Measurements from ENCODE around the gene PDE10A.

DNA sequence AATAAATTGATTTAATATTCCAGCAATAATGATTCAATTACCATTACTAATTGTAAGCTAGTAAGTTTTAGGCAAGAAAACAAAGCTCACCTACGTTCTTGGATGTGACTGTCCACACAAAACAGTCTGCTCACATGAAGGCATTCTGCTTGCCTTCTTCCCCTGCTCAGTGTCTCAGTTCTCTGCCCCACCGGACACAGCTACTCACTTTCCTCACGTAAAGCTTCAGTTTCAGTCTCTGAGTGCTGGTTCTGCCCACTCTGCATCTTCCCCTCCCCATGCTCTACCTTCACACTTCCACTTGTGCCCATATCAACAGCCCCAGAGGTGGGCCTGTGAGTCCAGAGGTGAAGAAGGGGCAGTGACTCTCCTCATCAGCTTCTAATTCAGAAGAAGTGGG lies 279.7 kb downstream of the PDE10A start:
- TF ChIP-seq, protein P1, sequence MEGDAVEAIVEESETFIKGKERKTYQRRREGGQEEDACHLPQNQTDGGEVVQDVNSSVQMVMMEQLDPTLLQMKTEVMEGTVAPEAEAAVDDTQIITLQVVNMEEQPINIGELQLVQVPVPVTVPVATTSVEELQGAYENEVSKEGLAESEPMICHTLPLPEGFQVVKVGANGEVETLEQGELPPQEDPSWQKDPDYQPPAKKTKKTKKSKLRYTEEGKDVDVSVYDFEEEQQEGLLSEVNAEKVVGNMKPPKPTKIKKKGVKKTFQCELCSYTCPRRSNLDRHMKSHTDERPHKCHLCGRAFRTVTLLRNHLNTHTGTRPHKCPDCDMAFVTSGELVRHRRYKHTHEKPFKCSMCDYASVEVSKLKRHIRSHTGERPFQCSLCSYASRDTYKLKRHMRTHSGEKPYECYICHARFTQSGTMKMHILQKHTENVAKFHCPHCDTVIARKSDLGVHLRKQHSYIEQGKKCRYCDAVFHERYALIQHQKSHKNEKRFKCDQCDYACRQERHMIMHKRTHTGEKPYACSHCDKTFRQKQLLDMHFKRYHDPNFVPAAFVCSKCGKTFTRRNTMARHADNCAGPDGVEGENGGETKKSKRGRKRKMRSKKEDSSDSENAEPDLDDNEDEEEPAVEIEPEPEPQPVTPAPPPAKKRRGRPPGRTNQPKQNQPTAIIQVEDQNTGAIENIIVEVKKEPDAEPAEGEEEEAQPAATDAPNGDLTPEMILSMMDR (IDR thresholded peaks at IDR 0.05; ENCODE audit: low read length): no peak
- TF ChIP-seq EZH2 (IDR thresholded peaks at IDR 0.05; ENCODE audit: borderline replicate concordance, low read length): no peak

All from OCI-LY1 (cell line).